Measurements from ENCODE around the gene UNC93A.
"Not testable (repeated sequence)": the region's sequence is repeated elsewhere in the genome, so short reads cannot be mapped to it uniquely, and the experiment has no call there.

UNC93A gene

GRCh38 chr6:167356874-167357273, 65.8 kb downstream of the UNC93A start:
- TF ChIP-seq POU6F1 (CRISPR knock-in tag; IDR thresholded peaks at IDR 0.05; ENCODE audit: borderline replicate concordance, low read depth) (no peak), SNAI2 (CRISPR knock-in tag; IDR thresholded peaks at IDR 0.05) (no peak), ISL1 (CRISPR knock-in tag; IDR thresholded peaks at IDR 0.05) (no peak), CREB5 (CRISPR knock-in tag; IDR thresholded peaks at IDR 0.05; ENCODE audit: low read depth) (no peak), TCF4 (CRISPR knock-in tag; IDR thresholded peaks at IDR 0.05; ENCODE audit: borderline replicate concordance) (no peak), PPARA (CRISPR knock-in tag; IDR thresholded peaks at IDR 0.05; ENCODE audit: borderline replicate concordance) (no peak)
- no peak for ATAC-seq

GRCh38 chr6:167358394-167358793, 67.3 kb downstream of the UNC93A start:
- not testable (repeated sequence) for ATAC-seq

GRCh38 chr6:167361170-167361569, 70.1 kb downstream of the UNC93A start:
- ATAC-seq = not testable (repeated sequence)

All from SK-N-SH treated with all-trans-retinoic acid at 6 μM for 48 hours (cell line).